PC-9 (cell line): ENCODE measurements around the gene GNAS. TPM values are rescaled to one million over a fixed set of nuclear protein-coding genes. Genes with fewer than 3 reads are reported as not detected.

Experiments used
- BruUV-seq: library from RNA; stranded (reverse); fragments of 400-500 nt; replicated peaks from 2 replicates; lab custom pipeline; 2021; lab: Mats Ljungman, UMichigan
- CTCF ChIA-PET: fragments of 300-600 bp; sonication (Branson Sonifier 250); formaldehyde crosslinking; loops from one replicate; lab custom pipeline; 2022; ENCODE audit warnings: antibody characterized with exemption; lab: Charles Lee
- POLR2A ChIA-PET: fragments of 300-600 bp; sonication (Branson Sonifier 250); formaldehyde crosslinking; loops from one replicate; lab custom pipeline; 2022; ENCODE audit warnings: antibody characterized with exemption; ENCODE audit not compliant: unreplicated experiment; lab: Charles Lee
- DNase-seq, 2 experiments: peaks; one replicate each; pipeline versions ENCODE4 v3.0.0 to v3.0.0-alpha.2; 2015 to 2022; ENCODE audit warnings: mixed read lengths in 1 of 2
- H2AFZ ChIP-seq: fragments of 200-600 bp; sonication (generic); 2 replicates; pipeline ENCODE4 v1.8.1; 2017; ENCODE audit warnings: antibody characterized with exemption
- H3F3A ChIP-seq: fragments of 200-600 bp; sonication (generic); 2 replicates; pipeline ENCODE4 v1.8.1; 2017; ENCODE audit warnings: antibody characterized with exemption, mild to moderate bottlenecking, low read depth; ENCODE audit not compliant: insufficient read depth
- H3K27ac ChIP-seq: fragments of 200-600 bp; sonication (generic); 2 replicates; pipeline ENCODE4 v1.6.1; 2016; ENCODE audit warnings: mixed run types
- H3K27me3 ChIP-seq: fragments of 200-600 bp; sonication (generic); 2 replicates; pipeline ENCODE4 v1.6.1; 2016; ENCODE audit warnings: low read depth, mixed run types; ENCODE audit not compliant: insufficient read depth
- H3K36me3 ChIP-seq: fragments of 200-600 bp; sonication (generic); 2 replicates; pipeline ENCODE4 v1.6.1; 2016; ENCODE audit warnings: low read depth, mixed run types
- H3K4me1 ChIP-seq: fragments of 200-600 bp; sonication (generic); replicated peaks from 2 replicates; pipeline ENCODE4 v1.6.1; 2016; ENCODE audit warnings: mixed run types; ENCODE audit not compliant: insufficient read depth
- H3K4me2 ChIP-seq: fragments of 200-600 bp; sonication (generic); 2 replicates; pipeline ENCODE4 v1.6.1; 2017; ENCODE audit warnings: mixed run types
- H3K4me3 ChIP-seq: fragments of 200-600 bp; sonication (generic); 2 replicates; pipeline ENCODE4 v1.6.1; 2016; ENCODE audit warnings: mixed run types
- H3K79me2 ChIP-seq: fragments of 200-600 bp; sonication (generic); 2 replicates; pipeline ENCODE4 v1.6.1; 2017; ENCODE audit warnings: low read depth, mixed run types
- H3K9me2 ChIP-seq: fragments of 200-600 bp; sonication (generic); 2 replicates; pipeline ENCODE4 v1.8.1; 2017; ENCODE audit warnings: mild to moderate bottlenecking; ENCODE audit not compliant: insufficient read depth
- H3K9me3 ChIP-seq: fragments of 200-600 bp; sonication (generic); 2 replicates; pipeline ENCODE4 v1.8.1; 2016; ENCODE audit warnings: low read depth; ENCODE audit not compliant: insufficient read depth
- H4K20me1 ChIP-seq: fragments of 200-600 bp; sonication (generic); 2 replicates; pipeline ENCODE4 v1.8.1; 2017; ENCODE audit not compliant: insufficient read depth
- EZH2 ChIP-seq: fragments of 200-600 bp; sonication (generic); IDR thresholded peaks from 2 replicates; pipeline ENCODE4 v1.8.0; 2017; ENCODE audit warnings: antibody characterized with exemption, low read depth
- intact Hi-C: fragments of 100-400 bp; cut with micrococcal nuclease; formaldehyde crosslinking; loops from one replicate; pipeline ENCODE4 v1.10.0; 2022; ENCODE audit not compliant: unreplicated experiment
- total RNA-seq: library from RNA; stranded (reverse); gene quantifications from 2 replicates; pipeline ENCODE4 v1.2.3, GENCODE V29; 2021
- TF ChIP-seq, protein P1 (sequence below): fragments of 200-600 bp; sonication (generic); conservative IDR thresholded peaks from 2 replicates; pipeline ENCODE4 v1.6.1; 2017; ENCODE audit warnings: mixed run types, antibody characterized with exemption, mild to moderate bottlenecking, moderate library complexity

GNAS gene
- total RNA-seq, 1 experiment from 2014 or later, result 929 TPM

DNA sequence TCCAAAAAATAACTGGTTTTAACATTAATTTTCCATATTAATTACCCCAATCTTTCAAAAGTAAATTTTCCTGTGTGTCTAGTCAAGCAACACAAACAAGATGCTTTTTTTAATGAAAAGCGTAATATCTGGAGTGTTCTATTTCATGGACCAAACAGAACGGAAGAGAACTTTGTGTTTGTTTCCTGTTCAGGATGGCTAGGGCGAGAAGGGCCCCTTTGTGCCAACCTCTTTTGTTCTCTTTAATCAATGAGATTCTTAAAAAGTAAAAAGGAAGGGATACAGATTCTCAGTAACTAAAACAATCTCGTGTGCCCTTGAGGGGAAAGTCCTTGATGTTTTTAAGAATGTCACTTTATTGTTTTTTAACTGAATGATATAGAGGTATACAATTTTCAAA lies 55.7 kb downstream of the GNAS start:
- peaks cover 83% of the 10 kb centered on the region for H3F3A ChIP-seq
- H3K79me2 ChIP-seq, result peaks cover 23% of the 10 kb centered on the region
- H3K4me3 ChIP-seq, result no peak overlapping the region
- H4K20me1 ChIP-seq, result peaks cover 5% of the 10 kb centered on the region; the same call in 1 of the 2 replicates
- POLR2A ChIA-PET, result no interaction called here
- intact Hi-C loops, result no loop called here
- H3K4me2 ChIP-seq, result peak overlapping the region; percentile 55
- H3K4me1 ChIP-seq, result peaks cover 30% of the 10 kb centered on the region
- DNase-seq, result no peak
- H3K27ac ChIP-seq, result peak overlapping the region; percentile 9; the same call in 1 of the 2 replicates
- no peak overlapping the region for H2AFZ ChIP-seq
- CTCF ChIA-PET, result no interaction called here
- TF ChIP-seq EZH2, result no peak
- TF ChIP-seq, protein P1, sequence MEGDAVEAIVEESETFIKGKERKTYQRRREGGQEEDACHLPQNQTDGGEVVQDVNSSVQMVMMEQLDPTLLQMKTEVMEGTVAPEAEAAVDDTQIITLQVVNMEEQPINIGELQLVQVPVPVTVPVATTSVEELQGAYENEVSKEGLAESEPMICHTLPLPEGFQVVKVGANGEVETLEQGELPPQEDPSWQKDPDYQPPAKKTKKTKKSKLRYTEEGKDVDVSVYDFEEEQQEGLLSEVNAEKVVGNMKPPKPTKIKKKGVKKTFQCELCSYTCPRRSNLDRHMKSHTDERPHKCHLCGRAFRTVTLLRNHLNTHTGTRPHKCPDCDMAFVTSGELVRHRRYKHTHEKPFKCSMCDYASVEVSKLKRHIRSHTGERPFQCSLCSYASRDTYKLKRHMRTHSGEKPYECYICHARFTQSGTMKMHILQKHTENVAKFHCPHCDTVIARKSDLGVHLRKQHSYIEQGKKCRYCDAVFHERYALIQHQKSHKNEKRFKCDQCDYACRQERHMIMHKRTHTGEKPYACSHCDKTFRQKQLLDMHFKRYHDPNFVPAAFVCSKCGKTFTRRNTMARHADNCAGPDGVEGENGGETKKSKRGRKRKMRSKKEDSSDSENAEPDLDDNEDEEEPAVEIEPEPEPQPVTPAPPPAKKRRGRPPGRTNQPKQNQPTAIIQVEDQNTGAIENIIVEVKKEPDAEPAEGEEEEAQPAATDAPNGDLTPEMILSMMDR, result no peak
- no TSS peak for BruUV-seq
- no peaks in the 10 kb centered on the region for H3K9me3 ChIP-seq
- no peaks in the 10 kb centered on the region for H3K9me2 ChIP-seq
- peaks cover 73% of the 10 kb centered on the region for H3K36me3 ChIP-seq
- no peaks in the 10 kb centered on the region for H3K27me3 ChIP-seq

DNA sequence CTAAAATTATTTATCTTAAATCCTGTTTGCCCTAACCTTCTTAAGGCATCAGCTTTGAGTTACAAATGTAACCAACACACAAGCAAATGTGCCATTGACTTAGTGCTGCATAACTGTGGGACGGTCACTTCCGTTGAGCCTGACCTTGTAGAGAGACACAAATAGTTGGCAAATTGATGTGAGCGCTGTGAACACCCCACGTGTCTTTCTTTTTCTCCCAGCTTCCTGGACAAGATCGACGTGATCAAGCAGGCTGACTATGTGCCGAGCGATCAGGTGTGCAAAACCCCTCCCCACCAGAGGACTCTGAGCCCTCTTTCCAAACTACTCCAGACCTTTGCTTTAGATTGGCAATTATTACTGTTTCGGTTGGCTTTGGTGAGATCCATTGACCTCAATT lies 56.4 kb downstream of the GNAS start:
- Histone ChIP-seq H3K4me3 (no peak overlapping the region), H2AFZ (no peak overlapping the region), H3F3A (peaks cover 82% of the 10 kb centered on the region), H3K4me1 (peaks cover 30% of the 10 kb centered on the region), H4K20me1 (no peaks in the 10 kb centered on the region; the same call in 1 of the 2 replicates), H3K4me2 (no peak overlapping the region), H3K9me3 (no peaks in the 10 kb centered on the region), H3K79me2 (peaks cover 15% of the 10 kb centered on the region), H3K27ac (no peak overlapping the region), H3K9me2 (no peaks in the 10 kb centered on the region), H3K27me3 (no peaks in the 10 kb centered on the region), H3K36me3 (peaks cover 66% of the 10 kb centered on the region)
- ChIA-PET CTCF (interaction anchor here (0.6 kb wide), 1 partner anchor 1291 kb away, joined by 7 read pairs; no protein-coding TSS in a partner anchor), POLR2A (no interaction called here)
- TF ChIP-seq EZH2, result no peak
- TF ChIP-seq, protein P1, result no peak
- no peak for DNase-seq
- no TSS peak for BruUV-seq
- intact Hi-C loops, result no loop called here

DNA sequence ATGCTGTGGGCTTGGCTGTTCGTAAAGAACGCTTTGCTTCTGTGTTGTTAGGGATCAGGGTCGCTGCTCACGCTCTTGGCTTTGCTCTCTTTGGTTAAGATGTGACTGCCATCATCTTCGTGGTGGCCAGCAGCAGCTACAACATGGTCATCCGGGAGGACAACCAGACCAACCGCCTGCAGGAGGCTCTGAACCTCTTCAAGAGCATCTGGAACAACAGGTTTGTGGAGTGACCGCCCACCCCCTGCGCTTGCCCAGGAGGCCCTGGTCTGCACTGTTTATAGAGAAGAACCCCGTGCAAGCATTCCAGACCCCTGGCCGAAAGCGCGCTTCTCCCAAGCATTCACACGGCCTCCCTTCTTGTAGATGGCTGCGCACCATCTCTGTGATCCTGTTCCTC lies 57.1 kb downstream of the GNAS start:
- ChIA-PET POLR2A (no interaction called here), CTCF (interaction anchor here (0.6 kb wide), 1 partner anchor 1292 kb away, joined by 7 read pairs; no protein-coding TSS in a partner anchor)
- Histone ChIP-seq H3K9me2 (no peaks in the 10 kb centered on the region), H3K9me3 (no peaks in the 10 kb centered on the region), H3K4me1 (peaks cover 30% of the 10 kb centered on the region), H3K36me3 (peaks cover 61% of the 10 kb centered on the region), H3F3A (peaks cover 79% of the 10 kb centered on the region), H3K4me3 (no peak overlapping the region), H4K20me1 (no peaks in the 10 kb centered on the region; the same call in 1 of the 2 replicates), H3K27me3 (no peaks in the 10 kb centered on the region), H2AFZ (no peak overlapping the region), H3K79me2 (peaks cover 14% of the 10 kb centered on the region), H3K4me2 (no peak overlapping the region), H3K27ac (no peak overlapping the region)
- DNase-seq, result no peak
- TF ChIP-seq, protein P1, result no peak
- TF ChIP-seq EZH2, result no peak
- intact Hi-C loops, result no loop called here
- BruUV-seq, result no TSS peak
